Parathyroid adenoma (tissue), 2 donors: ENCODE data around the gene CDK5.

ENCODE experiments used
- H2AFZ ChIP-seq: fragments of 300-600 bp; sonication (generic); one replicate; pipeline ENCODE4 v1.7.0; 2017; ENCODE audit warnings: antibody characterized with exemption, mild to moderate bottlenecking
- H3K27ac ChIP-seq: fragments of 300-600 bp; sonication (generic); one replicate; pipeline ENCODE4 v1.7.0; 2017
- H3K27me3 ChIP-seq: fragments of 300-600 bp; sonication (generic); one replicate; pipeline ENCODE4 v1.7.0; 2017; ENCODE audit warnings: low read length; ENCODE audit not compliant: control insufficient read depth, insufficient read depth
- H3K36me3 ChIP-seq: fragments of 300-600 bp; sonication (generic); one replicate; pipeline ENCODE4 v1.7.0; 2017; ENCODE audit warnings: low read length; ENCODE audit not compliant: control insufficient read depth, insufficient read depth
- H3K4me1 ChIP-seq: fragments of 300-600 bp; sonication (generic); one replicate; pipeline ENCODE4 v1.7.0; 2017; ENCODE audit warnings: control low read depth
- H3K4me2 ChIP-seq: fragments of 300-600 bp; sonication (generic); one replicate; pipeline ENCODE4 v1.7.0; 2017; ENCODE audit warnings: low read length
- H3K4me3 ChIP-seq: fragments of 300-600 bp; sonication (generic); one replicate; pipeline ENCODE4 v1.7.0; 2017; ENCODE audit warnings: low read depth, low read length
- H3K79me2 ChIP-seq: fragments of 300-600 bp; sonication (generic); one replicate; pipeline ENCODE4 v1.7.0; 2017; ENCODE audit warnings: control low read depth
- H3K9ac ChIP-seq: fragments of 300-600 bp; sonication (generic); one replicate; pipeline ENCODE4 v1.7.0; 2017; ENCODE audit warnings: mild to moderate bottlenecking
- H3K9me3 ChIP-seq: fragments of 300-600 bp; sonication (generic); one replicate; pipeline ENCODE4 v1.7.0; 2017; ENCODE audit warnings: low read length; ENCODE audit not compliant: control insufficient read depth
- TF ChIP-seq, protein P1 (sequence below): fragments of 300-600 bp; sonication (generic); IDR thresholded peaks from one replicate; pipeline ENCODE4 v1.7.0; 2017; ENCODE audit warnings: antibody characterized with exemption, mild to moderate bottlenecking
- donor health status: primary hyperparathyroidism.

CDK5 gene

DNA sequence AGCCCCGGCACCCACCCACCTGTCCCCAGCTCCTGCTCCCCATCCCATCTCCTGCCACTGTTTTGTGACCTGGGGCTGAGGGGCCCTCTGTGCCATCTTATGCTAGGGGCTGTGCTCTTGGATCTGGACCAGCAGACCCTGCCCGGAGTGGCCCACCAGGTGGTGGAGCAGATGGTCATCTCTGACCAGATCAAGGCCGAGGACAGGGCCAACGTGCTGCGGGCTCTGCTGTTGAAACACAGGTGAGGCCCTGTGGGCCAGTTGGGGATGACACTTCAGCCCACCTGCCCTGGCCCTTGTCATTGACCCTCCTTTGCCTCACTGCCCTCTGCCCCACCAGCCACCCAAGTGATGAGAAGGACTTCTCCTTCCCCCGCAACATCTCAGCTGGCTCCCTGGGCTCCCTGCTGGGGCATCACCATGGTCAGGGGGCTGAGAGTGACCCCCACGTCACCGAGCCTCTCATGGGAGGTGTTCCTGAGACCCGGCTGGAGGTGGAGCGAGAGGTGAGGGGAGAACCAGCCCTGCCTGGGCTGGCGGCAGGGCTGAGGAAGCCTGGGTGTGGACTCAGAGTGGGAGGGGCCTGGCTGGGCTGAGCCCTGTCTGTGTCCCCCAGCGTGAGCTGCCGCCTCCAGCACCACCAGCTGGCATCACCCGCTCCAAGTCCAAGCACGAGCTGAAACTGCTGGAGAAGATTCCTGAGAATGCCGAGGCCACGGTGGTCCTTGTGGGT lies 12.3 kb upstream of the CDK5 start:
- no peak overlapping the region for H3K27ac ChIP-seq
- no peak overlapping the region for H3K9ac ChIP-seq
- peaks cover 29% of the 10 kb centered on the region for H3K4me1 ChIP-seq
- TF ChIP-seq, protein P1, sequence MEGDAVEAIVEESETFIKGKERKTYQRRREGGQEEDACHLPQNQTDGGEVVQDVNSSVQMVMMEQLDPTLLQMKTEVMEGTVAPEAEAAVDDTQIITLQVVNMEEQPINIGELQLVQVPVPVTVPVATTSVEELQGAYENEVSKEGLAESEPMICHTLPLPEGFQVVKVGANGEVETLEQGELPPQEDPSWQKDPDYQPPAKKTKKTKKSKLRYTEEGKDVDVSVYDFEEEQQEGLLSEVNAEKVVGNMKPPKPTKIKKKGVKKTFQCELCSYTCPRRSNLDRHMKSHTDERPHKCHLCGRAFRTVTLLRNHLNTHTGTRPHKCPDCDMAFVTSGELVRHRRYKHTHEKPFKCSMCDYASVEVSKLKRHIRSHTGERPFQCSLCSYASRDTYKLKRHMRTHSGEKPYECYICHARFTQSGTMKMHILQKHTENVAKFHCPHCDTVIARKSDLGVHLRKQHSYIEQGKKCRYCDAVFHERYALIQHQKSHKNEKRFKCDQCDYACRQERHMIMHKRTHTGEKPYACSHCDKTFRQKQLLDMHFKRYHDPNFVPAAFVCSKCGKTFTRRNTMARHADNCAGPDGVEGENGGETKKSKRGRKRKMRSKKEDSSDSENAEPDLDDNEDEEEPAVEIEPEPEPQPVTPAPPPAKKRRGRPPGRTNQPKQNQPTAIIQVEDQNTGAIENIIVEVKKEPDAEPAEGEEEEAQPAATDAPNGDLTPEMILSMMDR: no peak
- no peaks in the 10 kb centered on the region for H3K27me3 ChIP-seq
- H3K4me2 ChIP-seq: no peak overlapping the region
- H3K9me3 ChIP-seq: no peaks in the 10 kb centered on the region
- no peak overlapping the region for H2AFZ ChIP-seq
- peaks cover 3% of the 10 kb centered on the region for H3K79me2 ChIP-seq
- H3K4me3 ChIP-seq: no peak overlapping the region
- no peaks in the 10 kb centered on the region for H3K36me3 ChIP-seq

DNA sequence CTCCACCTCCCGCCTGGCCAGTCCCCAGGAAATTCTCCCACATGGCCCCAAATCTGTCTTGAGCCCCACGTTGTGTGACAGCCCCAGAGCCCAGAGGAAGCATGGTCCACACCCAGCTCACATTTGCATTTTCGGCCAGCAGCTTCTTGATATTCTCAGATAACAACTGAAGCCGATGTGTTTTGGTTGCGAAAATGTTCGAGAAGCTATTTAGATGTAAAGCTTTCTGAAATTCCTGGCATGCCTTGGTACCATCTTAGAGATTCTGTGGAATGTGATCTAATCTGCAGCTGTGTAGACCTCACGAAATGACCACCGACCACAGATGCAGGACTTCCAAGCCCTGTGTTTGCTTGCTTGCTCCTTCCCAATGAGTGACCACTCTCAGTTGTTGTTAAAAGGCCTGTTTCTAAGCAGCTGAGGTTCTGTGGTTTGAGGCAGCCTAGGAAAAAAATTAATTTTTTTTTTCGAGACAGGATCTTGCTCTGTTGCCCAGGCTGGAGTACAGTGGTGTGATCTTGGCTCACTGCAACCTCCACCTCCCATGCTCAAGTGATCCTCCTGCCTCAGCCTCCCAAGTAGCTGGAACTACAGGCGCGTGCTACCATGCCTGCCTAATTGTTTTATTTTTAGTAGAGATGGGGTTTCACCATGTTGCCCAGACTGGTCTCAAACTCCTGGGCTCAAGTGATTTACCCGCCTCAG lies 10.5 kb upstream of the CDK5 start:
- peaks cover 45% of the 10 kb centered on the region for H3K4me1 ChIP-seq
- peak overlapping the region; percentile 100 for H3K27ac ChIP-seq
- H3K9ac ChIP-seq: no peak overlapping the region
- H2AFZ ChIP-seq: no peak overlapping the region
- no peak overlapping the region for H3K4me3 ChIP-seq
- H3K9me3 ChIP-seq: no peaks in the 10 kb centered on the region
- peaks cover 3% of the 10 kb centered on the region for H3K79me2 ChIP-seq
- TF ChIP-seq, protein P1: no peak
- no peaks in the 10 kb centered on the region for H3K36me3 ChIP-seq
- no peak overlapping the region for H3K4me2 ChIP-seq
- H3K27me3 ChIP-seq: no peaks in the 10 kb centered on the region

DNA sequence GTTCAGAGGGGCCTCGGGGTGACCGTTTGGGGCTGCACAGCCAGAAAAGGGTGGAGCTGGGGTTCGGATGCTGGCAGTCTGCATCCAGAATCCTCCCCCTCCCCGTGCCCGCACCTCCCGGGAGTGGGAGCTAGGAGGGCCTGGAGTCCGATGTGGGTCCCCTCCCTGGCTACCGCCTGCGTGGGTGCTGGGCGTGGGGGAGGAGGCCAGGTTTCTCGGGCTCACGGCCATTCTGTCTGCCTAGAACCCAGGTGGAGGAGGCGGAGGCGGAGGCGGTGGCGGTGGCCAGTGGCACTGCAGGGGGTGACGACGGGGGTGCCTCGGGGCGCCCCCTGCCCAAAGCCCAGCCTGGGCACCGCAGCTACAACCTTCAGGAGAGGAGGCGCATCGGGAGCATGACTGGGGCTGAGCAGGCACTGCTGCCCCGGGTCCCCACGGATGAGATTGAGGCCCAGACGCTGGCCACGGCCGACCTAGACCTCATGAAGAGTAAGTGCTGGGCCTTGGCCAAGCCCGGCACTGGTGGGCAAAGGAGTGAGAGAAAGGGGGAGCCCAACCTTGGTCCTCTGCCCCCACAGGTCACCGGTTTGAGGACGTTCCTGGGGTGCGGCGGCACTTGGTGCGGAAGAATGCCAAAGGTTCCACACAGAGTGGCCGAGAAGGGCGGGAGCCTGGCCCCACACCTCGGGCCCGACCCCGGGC lies 8.7 kb upstream of the CDK5 start:
- H3K36me3 ChIP-seq: no peaks in the 10 kb centered on the region

DNA sequence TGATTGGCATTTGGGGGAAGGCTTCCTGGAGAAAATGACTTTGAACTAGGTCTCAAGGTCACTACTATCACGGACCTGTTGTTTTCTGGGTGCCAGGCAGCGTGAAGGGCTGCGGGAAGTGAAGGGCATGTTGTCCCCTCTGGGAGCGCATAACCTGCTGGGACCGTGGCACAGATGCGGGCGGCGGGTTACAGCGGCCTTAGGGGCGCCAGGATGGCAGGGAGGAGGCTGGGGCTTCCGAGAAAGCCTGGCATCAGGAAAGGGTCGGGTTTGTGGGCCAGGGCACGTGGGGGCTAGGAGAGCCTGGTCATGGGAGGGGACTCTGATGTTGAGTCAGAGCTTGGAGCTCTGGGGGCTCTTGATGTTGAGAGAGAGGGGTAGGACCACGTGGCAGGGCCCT lies 7.8 kb upstream of the CDK5 start:
- peaks cover 64% of the 10 kb centered on the region for H3K4me1 ChIP-seq
- TF ChIP-seq, protein P1: peak; percentile 19
- H2AFZ ChIP-seq: no peak overlapping the region
- H3K4me2 ChIP-seq: peak overlapping the region; percentile 69
- peak overlapping the region; percentile 100 for H3K27ac ChIP-seq
- H3K36me3 ChIP-seq: no peaks in the 10 kb centered on the region
- H3K79me2 ChIP-seq: no peaks in the 10 kb centered on the region
- H3K9ac ChIP-seq: peak overlapping the region; percentile 29
- H3K9me3 ChIP-seq: no peaks in the 10 kb centered on the region
- H3K27me3 ChIP-seq: no peaks in the 10 kb centered on the region
- H3K4me3 ChIP-seq: peak overlapping the region; percentile 33

More for the DNA sequence above, 8.7 kb upstream of the CDK5 start:
- Histone ChIP-seq H2AFZ (peak overlapping the region; percentile 7), H3K27ac (peak overlapping the region; percentile 100), H3K4me3 (peak overlapping the region; percentile 33), H3K9ac (no peak overlapping the region), H3K4me1 (peaks cover 57% of the 10 kb centered on the region), H3K9me3 (no peaks in the 10 kb centered on the region), H3K4me2 (peak overlapping the region; percentile 69), H3K79me2 (peaks cover 3% of the 10 kb centered on the region), H3K27me3 (no peaks in the 10 kb centered on the region)
- TF ChIP-seq, protein P1: no peak
